ENCODE measurements around the gene C5orf47.

- TF ChIP-seq GATA2 (IDR thresholded peaks at IDR 0.05; ENCODE audit: low read depth, low read length) (no peak), GATA3 (IDR thresholded peaks at IDR 0.05; ENCODE audit: low read depth, low read length) (no peak)
These were observed 43.8 kb upstream of the C5orf47 start for GRCh38 chr5:173945160-173945559.
